GM12873 (cell line): ENCODE data around the gene ALX4.

Experiments used
- CTCF ChIP-seq: IDR thresholded peaks from 2 replicates; pipeline ENCODE4 v1.5.1; 2012; ENCODE audit warnings: low read depth, mild to moderate bottlenecking, moderate library complexity, low read length, control low read depth; ENCODE audit not compliant: insufficient read depth; ENCODE audit errors: missing control alignments

The ALX4 gene

DNA sequence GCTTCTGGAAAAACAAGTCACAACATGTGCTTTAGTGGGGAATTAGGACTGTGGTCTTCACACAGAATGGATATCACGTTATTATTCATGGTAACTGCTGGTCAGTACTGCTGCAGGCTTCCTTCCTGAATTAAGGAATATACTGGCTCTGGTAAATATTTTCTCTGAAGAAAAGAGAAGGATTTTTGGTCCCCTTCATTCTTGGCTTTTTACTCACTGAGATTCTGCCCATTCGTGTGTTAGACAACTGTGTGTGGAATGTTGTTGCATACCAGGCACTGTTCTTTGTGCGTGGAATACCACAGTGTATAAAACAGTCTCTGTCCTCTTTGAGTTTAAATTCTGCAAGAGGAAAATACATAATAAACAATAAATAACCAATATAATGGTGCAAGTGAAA, 80.3 kb downstream of the ALX4 start:
- no peak for TF ChIP-seq CTCF

DNA sequence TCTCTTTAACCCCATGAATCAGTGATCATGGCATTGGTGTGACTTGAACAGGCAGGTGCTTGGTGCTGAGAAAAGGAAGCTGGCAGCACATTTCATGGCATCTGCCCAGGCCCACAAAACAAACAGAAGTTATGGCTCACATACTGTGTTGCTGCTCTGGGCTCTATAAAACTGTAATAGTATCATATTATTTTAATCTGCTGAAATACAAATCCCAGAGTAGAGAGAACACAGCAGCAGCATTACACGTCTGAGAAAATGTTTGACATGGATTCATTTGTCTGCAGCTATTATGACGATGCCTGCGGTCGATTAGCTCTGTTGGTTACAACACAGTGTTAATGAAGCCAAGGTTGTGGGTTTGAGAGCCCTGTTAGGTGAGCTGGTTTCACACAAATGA, 80.8 kb downstream of the ALX4 start:
- no peak for TF ChIP-seq CTCF

- no peak for TF ChIP-seq CTCF
Observed at GRCh38 chr11:44228379-44228778, 81.6 kb downstream of the ALX4 start.

DNA sequence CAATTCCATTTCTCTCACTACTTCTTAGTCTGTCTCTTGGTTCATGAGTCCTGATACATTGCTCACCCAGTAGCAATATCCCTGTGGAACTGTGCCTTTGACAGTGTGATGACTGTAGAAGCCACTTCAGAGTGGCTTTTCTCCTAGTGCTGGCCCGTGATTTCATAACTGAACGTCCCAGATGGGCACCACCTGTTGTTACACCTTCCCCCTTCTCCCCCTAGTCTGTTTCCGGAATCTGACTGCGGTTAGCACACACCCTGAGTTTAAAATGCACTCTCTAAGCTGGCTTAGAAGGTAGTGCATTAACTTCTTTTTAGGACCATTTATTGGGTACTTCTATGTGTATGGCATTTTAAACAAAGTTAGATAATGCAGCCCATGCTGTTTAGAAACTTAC, 83.0 kb downstream of the ALX4 start:
- TF ChIP-seq CTCF, result no peak

- no peak for TF ChIP-seq CTCF
Observed at GRCh38 chr11:44226490-44226889, 83.4 kb downstream of the ALX4 start.

GRCh38 chr11:44224867-44225501, 85.0 kb downstream of the ALX4 start:
- TF ChIP-seq CTCF, result no peak

GRCh38 chr11:44223238-44223637, 86.7 kb downstream of the ALX4 start:
- no peak for TF ChIP-seq CTCF
